Limb (tissue), 2 donors: Measurements from ENCODE around the gene ICAM4.
"Not testable (repeated sequence)": the region's sequence is repeated elsewhere in the genome, so short reads cannot be mapped to it uniquely, and the experiment has no call there.

Experiments
- DNase-seq, 2 donors: peaks; one replicate each; pipeline ENCODE4 v3.0.0-alpha.2; 2016; ENCODE audit errors: extremely low spot score in 2 of 2

ICAM4 gene

DNA sequence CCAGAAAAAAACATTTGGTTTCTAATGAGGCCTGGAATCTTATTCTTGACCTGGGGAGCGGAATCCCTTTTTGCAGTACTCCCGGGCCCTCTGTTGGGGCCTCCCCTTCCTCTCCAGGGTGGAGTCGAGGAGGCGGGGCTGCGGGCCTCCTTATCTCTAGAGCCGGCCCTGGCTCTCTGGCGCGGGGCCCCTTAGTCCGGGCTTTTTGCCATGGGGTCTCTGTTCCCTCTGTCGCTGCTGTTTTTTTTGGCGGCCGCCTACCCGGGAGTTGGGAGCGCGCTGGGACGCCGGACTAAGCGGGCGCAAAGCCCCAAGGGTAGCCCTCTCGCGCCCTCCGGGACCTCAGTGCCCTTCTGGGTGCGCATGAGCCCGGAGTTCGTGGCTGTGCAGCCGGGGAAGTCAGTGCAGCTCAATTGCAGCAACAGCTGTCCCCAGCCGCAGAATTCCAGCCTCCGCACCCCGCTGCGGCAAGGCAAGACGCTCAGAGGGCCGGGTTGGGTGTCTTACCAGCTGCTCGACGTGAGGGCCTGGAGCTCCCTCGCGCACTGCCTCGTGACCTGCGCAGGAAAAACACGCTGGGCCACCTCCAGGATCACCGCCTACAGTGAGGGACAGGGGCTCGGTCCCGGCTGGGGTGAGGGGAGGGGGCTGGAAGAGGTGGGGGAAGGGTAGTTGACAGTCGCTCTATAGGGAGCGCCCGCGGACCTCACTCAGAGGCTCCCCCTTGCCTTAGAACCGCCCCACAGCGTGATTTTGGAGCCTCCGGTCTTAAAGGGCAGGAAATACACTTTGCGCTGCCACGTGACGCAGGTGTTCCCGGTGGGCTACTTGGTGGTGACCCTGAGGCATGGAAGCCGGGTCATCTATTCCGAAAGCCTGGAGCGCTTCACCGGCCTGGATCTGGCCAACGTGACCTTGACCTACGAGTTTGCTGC is at the start of gene ICAM4:
Gene ICAM4, plus strand, starts transcription at position 153 of the 935 bp plus-strand sequence. Its CDS starts 58 bp downstream, at position 211.
- DNase-seq = peak; percentile 27 to 72

DNA sequence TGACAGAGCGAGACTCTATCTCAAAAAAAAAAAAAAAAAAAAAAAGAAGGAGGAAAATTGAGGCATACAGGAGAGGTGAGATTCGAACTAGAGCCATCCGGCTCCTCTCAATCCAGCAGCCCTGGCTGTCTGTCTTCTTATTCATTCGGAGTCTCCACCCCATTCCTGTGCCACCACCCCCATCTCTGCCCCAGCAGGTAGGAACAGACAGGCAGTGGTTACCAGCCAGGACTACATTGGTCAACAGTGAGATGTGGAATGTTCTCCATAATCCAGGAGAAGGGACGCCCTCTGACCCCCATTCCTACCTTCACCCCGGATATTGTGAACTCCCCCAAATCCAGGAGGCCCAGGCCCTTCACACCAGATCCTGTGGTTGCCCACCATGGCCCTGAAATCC is 49.1 kb upstream of the ICAM4 start:
- DNase-seq = no peak

DNA sequence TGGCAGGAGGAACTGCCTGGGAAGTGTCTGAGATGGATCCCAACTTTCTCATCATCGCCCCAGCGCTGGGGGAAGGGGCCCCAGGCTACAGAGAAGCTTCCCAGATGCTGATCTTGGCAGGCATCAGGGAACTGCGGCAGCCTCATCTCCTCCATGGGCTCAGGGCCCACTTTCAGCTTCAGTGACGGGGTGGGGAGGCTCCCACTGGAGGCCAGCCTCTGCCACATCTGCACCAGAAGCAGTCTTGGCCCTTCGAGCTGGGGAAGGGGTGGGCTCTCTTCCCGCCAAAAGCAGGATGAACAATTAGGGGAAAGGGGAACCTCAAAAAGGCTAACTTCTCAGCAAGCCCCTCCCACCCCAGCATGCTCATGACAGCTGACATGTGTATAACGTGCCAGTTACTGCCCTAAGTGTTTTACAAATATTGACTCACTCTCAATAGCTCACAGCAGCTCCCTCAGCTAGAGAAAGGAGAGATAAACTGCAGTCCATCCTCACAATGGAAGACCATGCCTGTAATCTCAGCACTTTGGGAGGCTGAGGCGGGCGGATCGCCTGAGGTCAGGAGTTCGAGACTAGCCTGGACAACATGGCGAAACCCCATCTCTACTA is 48.5 kb upstream of the ICAM4 start:
- DNase-seq = peak; percentile 72 to 82

DNA sequence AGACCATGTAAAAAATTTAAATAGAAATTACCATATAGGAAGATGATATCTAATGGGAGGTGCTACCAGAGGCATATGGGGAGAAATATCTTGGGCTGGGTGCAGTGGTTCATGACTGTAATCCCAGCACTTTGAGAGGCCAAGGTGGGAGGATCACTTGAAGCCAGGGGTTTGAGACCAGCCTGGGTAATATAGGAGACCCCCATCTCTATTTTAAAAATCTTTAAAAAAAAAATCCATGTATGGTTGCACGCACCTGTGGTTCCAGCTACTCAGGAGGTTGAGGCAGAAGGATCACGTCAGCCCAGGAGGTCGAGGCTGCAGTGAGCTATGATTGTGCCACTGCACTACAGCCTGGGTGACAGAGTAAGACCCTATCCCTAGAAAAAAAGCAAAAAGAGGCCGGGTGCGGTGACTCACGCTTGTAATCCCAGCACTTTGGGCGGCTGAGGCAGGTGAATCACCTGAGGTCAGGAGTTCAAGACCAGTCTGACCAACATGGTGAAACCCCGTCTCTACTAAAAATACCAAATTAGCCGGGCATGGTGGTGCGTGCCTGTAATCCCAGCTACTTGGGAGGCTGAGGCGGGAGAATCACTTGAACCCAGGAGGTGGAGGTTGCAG is 44.8 kb upstream of the ICAM4 start:
- DNase-seq = not testable (repeated sequence)

- DNase-seq = no peak
These were observed 43.1 kb upstream of the ICAM4 start for GRCh38 chr19:10243606-10244005.

- DNase-seq = no peak
These were observed 41.4 kb upstream of the ICAM4 start for GRCh38 chr19:10245189-10245939.

- no peak for DNase-seq
These were observed 40.2 kb upstream of the ICAM4 start for GRCh38 chr19:10246511-10246910.

GRCh38 chr19:10251792-10252694 is 34.7 kb upstream of the ICAM4 start, which contains the start of gene MRPL4:
Gene MRPL4 (plus strand): TSS chr19:10252214. CDS start chr19:10252254, 40 bp downstream.
- peak; percentile 96 to 100 for DNase-seq

- no peak for DNase-seq
These were observed 34.0 kb upstream of the ICAM4 start for GRCh38 chr19:10252707-10253106.

DNA sequence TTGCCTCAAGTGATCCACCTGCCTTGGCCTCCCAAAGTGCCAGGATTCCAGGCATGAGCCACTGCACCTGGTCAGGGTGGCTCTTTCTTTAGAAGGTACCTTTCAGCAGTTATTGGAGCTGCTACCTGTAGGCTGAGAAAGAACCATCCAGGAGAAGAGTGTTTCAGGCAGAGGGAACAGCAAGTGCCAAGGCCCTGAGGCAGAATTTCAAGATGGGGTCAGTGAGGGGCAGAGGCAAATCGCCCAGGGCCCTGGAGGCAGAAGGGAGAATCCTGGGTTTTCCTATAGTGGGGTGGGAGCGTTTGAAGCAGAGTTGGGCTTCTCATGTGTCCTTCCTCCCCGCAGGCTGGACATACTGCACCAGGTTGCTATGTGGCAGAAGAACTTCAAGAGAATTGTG is 32.5 kb upstream of the ICAM4 start:
- no peak for DNase-seq

- DNase-seq = no peak
These were observed 31.4 kb upstream of the ICAM4 start for GRCh38 chr19:10255358-10255757.

DNA sequence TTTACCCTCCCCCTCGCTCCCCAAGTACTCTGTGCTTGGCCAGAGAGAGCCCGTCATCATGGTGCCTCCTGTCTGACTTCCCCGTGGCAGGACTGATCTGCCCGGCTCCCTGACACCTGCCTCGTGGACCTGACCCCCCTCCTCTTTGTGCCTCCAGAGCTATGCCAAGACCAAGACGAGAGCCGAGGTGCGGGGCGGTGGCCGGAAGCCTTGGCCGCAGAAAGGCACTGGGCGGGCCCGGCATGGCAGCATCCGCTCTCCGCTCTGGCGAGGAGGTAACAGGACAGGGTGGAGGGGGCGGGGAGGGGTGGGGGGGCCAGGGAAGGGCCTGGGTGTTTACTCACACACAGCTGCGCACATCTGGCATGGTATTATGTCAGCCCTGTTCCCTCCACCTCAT is 30.2 kb upstream of the ICAM4 start:
- DNase-seq = no peak

- no peak for DNase-seq
These were observed 29.7 kb upstream of the ICAM4 start for GRCh38 chr19:10256970-10257615.

DNA sequence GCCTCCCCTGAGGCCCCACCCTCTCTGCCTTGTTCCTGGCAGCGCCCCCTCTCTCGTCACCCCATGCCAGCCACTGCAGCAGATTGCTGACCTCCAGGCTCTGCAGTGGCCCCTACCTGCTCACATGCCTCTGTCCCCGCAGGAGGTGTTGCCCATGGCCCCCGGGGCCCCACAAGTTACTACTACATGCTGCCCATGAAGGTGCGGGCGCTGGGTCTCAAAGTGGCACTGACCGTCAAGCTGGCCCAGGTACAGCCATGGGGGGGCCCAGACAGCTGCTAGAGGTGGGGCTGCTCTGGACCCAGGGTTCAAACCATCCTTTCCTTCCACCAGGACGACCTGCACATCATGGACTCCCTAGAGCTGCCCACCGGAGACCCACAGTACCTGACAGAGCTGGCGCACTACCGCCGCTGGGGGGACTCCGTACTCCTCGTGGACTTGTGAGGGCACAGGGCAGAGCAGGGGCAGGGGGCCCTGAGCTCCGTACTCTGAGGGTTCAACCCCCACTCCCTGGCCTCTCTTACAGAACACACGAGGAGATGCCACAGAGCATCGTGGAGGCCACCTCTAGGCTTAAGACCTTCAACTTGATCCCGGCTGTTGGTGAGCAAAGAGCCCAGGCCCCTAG is 28.6 kb upstream of the ICAM4 start:
- DNase-seq = no peak

DNA sequence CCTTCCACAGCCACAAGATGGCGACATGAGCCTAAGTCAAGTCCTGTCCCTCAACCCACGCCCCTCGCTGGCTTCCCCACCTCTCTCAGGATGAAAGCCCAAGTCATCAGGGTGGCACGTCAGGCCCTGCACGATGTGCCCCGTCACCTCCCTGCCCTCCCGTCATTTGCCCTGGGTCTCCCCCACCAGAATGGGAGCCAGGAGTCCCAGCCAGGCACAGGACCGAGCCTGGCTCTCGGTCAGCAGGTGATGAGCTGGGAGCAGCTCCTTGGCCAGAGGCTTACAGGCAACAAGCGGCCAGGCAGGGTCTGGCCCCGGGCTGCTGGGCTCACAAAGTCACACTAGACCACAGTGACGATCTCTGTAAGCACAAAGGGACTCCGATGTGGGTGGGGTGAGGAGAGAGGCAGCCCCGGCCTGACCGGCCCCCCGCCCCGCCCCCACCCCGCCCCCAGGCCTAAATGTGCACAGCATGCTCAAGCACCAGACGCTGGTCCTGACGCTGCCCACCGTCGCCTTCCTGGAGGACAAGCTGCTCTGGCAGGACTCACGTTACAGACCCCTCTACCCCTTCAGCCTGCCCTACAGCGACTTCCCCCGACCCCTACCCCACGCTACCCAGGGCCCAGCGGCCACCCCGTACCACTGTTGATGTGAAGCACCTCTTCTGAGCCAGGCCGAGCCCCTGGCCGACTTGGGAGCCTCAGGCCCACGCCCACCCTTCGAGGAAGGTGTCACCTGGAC is 27.4 kb upstream of the ICAM4 start:
- DNase-seq = peak; percentile 75 to 86

GRCh38 chr19:10260141-10260584 is 26.6 kb upstream of the ICAM4 start:
- no peak for DNase-seq

DNA sequence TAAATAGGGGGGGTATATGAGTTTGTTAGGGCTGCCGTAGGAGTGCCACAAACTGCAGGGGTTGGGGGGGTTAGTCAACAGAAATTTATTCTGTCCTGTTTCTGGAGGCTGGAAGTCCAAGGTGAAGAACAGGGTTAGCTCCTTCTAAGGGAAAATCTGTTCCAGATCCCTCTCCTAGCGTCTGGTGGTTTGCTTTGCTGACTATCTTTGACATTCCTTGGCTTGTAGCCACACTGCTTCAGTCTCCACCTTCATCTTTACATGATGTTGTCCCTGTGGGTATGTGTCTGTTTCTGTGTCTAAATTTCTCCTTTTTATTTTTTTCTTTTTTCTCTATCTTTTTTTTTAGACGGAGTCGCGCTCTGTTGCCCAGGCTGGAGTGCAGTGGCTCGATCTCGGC is 24.0 kb upstream of the ICAM4 start:
- no peak for DNase-seq

DNA sequence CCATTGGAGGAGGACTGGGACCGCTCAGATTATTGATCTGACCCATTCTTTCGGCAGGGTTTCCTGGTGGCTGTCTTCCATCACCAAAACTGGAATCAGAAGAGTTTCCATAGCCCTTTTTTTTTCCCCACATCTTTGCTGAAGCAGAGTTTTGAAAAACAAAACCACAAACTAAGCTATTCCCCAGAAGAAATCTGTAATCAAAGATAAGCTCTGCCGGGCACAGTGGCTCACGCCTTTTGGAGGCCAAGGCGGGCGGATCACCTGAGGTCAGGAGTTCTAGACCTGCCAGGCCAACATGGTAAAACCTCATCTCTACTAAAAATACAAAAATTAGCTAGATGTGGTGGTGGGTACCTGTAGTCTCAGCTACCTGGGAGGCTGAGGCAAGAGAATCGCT is 20.0 kb upstream of the ICAM4 start:
- DNase-seq = no peak

GRCh38 chr19:10268071-10268470 is 18.7 kb upstream of the ICAM4 start:
- DNase-seq = no peak
